Colonic mucosa (tissue), 4 donors: ENCODE measurements around the gene MBD3L3. TPM values are rescaled to one million over a fixed set of nuclear protein-coding genes. Genes with fewer than 3 reads are reported as not detected.

Source experiments
- DNase-seq: peaks from one replicate; pipeline ENCODE4 v3.0.0-alpha.2; 2020
- H3K27ac ChIP-seq: fragments of 200-600 bp; one replicate; pipeline ENCODE4 v1.8.0; 2021
- H3K27me3 ChIP-seq: fragments of 200-600 bp; one replicate; pipeline ENCODE4 v1.8.0; 2021
- H3K36me3 ChIP-seq: fragments of 200-600 bp; one replicate; pipeline ENCODE4 v1.8.0; 2021
- H3K4me1 ChIP-seq: fragments of 200-600 bp; one replicate; pipeline ENCODE4 v1.8.0; 2021; ENCODE audit warnings: mild to moderate bottlenecking
- H3K4me3 ChIP-seq: fragments of 200-600 bp; one replicate; pipeline ENCODE4 v1.8.0; 2021
- H3K9ac ChIP-seq, 2 donors: one replicate each; pipeline ENCODE4 v1.7.0; 2013; ENCODE audit warnings: control low read depth in 2 of 2, low read depth in 2 of 2, low read length in 2 of 2
- H3K9me3 ChIP-seq: fragments of 200-600 bp; one replicate; pipeline ENCODE4 v1.8.0; 2021
- CTCF ChIP-seq: fragments of 200-600 bp; IDR thresholded peaks from one replicate; pipeline ENCODE4 v1.8.0; 2022; ENCODE audit warnings: antibody characterized with exemption, mild to moderate bottlenecking
- intact Hi-C: fragments of 100-400 bp; cut with DNase I; formaldehyde crosslinking; loops from one replicate; pipeline ENCODE4 v1.14.1; 2022
- total RNA-seq, 2 donors: library from RNA; stranded (reverse); fragmentation: NEBNext Ultra II Directional in 1 of 2; extraction: Animal tissue kit (Norgen Biotek cat#: 25700) in 1 of 2; gene quantifications; one replicate each; pipeline ENCODE4 v1.2.1, GENCODE V29; 2021
- donor health status: healthy.
- donor health status: DM: no; HTN: no; CAD: no.
- donor health status: DM: no; HTN: no; CAD: no.

MBD3L3 gene
- total RNA-seq, 2 donors from 2014 or later, result not detected

GRCh38 chr19:7098701-7099596, 40.5 kb upstream of the MBD3L3 start:
- Histone ChIP-seq H3K36me3 (no peaks in the 10 kb centered on the region), H3K4me1 (no peaks in the 10 kb centered on the region), H3K27me3 (no peaks in the 10 kb centered on the region), H3K9me3 (no peaks in the 10 kb centered on the region), H3K4me3 (peak overlapping the region; percentile 68), H3K9ac (peak overlapping the region; percentile 74 to 95), H3K27ac (peak overlapping the region; percentile 92)
- intact Hi-C loops, result no loop called here
- no peak for TF ChIP-seq CTCF
- DNase-seq, result peak; percentile 93

GRCh38 chr19:7098096-7098495, 39.6 kb upstream of the MBD3L3 start:
- no peaks in the 10 kb centered on the region for H3K4me1 ChIP-seq
- no peaks in the 10 kb centered on the region for H3K36me3 ChIP-seq
- no peak for DNase-seq
- H3K9ac ChIP-seq, result no peak overlapping the region
- no peaks in the 10 kb centered on the region for H3K27me3 ChIP-seq
- no peak overlapping the region for H3K4me3 ChIP-seq
- intact Hi-C loops, result no loop called here
- no peak overlapping the region for H3K27ac ChIP-seq
- TF ChIP-seq CTCF, result no peak
- no peaks in the 10 kb centered on the region for H3K9me3 ChIP-seq

- intact Hi-C loops, result no loop called here
- Histone ChIP-seq H3K27me3 (no peaks in the 10 kb centered on the region), H3K36me3 (peaks cover 7% of the 10 kb centered on the region), H3K4me1 (no peaks in the 10 kb centered on the region), H3K9me3 (peaks cover 12% of the 10 kb centered on the region), H3K9ac (no peak overlapping the region), H3K27ac (no peak overlapping the region), H3K4me3 (no peak overlapping the region)
- no peak for DNase-seq
- no peak for TF ChIP-seq CTCF
Measured at GRCh38 chr19:7088999-7089398, 30.5 kb upstream of the MBD3L3 start.

GRCh38 chr19:7083076-7083956, 24.8 kb upstream of the MBD3L3 start:
- no peak for DNase-seq
- Histone ChIP-seq H3K36me3 (peaks cover 57% of the 10 kb centered on the region), H3K4me3 (no peak overlapping the region), H3K27ac (no peak overlapping the region), H3K9me3 (peaks cover 32% of the 10 kb centered on the region), H3K4me1 (no peaks in the 10 kb centered on the region), H3K27me3 (no peaks in the 10 kb centered on the region), H3K9ac (no peak overlapping the region)
- intact Hi-C loops, result no loop called here
- TF ChIP-seq CTCF, result no peak

GRCh38 chr19:7078008-7078407, 19.5 kb upstream of the MBD3L3 start:
- peaks cover 17% of the 10 kb centered on the region for H3K9me3 ChIP-seq
- intact Hi-C loops, result no loop called here
- TF ChIP-seq CTCF, result no peak

More at GRCh38 chr19:7078008-7078407, 19.5 kb upstream of the MBD3L3 start:
- no peak overlapping the region for H3K9ac ChIP-seq
- H3K27me3 ChIP-seq, result no peaks in the 10 kb centered on the region
- no peak for DNase-seq
- H3K36me3 ChIP-seq, result peaks cover 66% of the 10 kb centered on the region
- H3K4me3 ChIP-seq, result no peak overlapping the region
- no peaks in the 10 kb centered on the region for H3K4me1 ChIP-seq
- no peak overlapping the region for H3K27ac ChIP-seq
